Head of caudate nucleus (tissue), 42 donors: ENCODE measurements around the gene BAD.
A peak's percentile ranks its signal among the peaks of the same experiment; 100 is the strongest.

Experiments
- DNase-seq, 42 donors: peaks; one replicate each; pipeline versions ENCODE4 v3.0.0 to v3.0.0-alpha.2; 2020 to 2021; ENCODE audit warnings: mixed read lengths in 7 of 42
- intact Hi-C: fragments of 100-400 bp; cut with DNase I; formaldehyde crosslinking; loops from one replicate; pipeline ENCODE4 v1.15.0; 2022

Gene BAD

GRCh38 chr11:64299847-64300648, 15.6 kb upstream of the BAD start, which contains the start of gene CATSPERZ:
CATSPERZ (plus strand) TSS chr11:64300358; CDS start chr11:64300411, 53 bp downstream.
- DNase-seq: peak in 7 of 42 donors; percentile 22 to 57 (median 41)
- intact Hi-C loops: no loop called here

- intact Hi-C loops: no loop called here
- peak; percentile 49 to 92 (median 81) for DNase-seq
These were observed 14.7 kb upstream of the BAD start for GRCh38 chr11:64298966-64299846.

GRCh38 chr11:64297699-64298358, 13.4 kb upstream of the BAD start:
- intact Hi-C loops: no loop called here
- DNase-seq: no peak

- DNase-seq: no peak
- intact Hi-C loops: no loop called here
These were observed 12.6 kb upstream of the BAD start for GRCh38 chr11:64296830-64297698.

- intact Hi-C loops: no loop called here
- DNase-seq: no peak
These were observed 11.8 kb upstream of the BAD start for GRCh38 chr11:64296236-64296635.

GRCh38 chr11:64295760-64296159, 11.3 kb upstream of the BAD start:
- intact Hi-C loops: no loop called here
- DNase-seq: no peak

- intact Hi-C loops: no loop called here
- DNase-seq: no peak
These were observed 10.3 kb upstream of the BAD start for GRCh38 chr11:64294774-64295173.

- intact Hi-C loops: no loop called here
- DNase-seq: peak in 3 of 42 donors; percentile 22 to 39 (median 33)
These were observed 8.2 kb upstream of the BAD start for GRCh38 chr11:64292460-64293254.

GRCh38 chr11:64291752-64292459, 7.4 kb upstream of the BAD start:
- peak in 6 of 42 donors; percentile 17 to 56 (median 43) for DNase-seq
- intact Hi-C loops: no loop called here

- no peak for DNase-seq
- intact Hi-C loops: no loop called here
These were observed 6.8 kb upstream of the BAD start, which contains the start of gene KCNK4 for GRCh38 chr11:64291262-64291751. KCNK4 (plus strand) TSS chr11:64291302; CDS start chr11:64293019, 1,717 bp downstream.

GRCh38 chr11:64290352-64291261, 6.1 kb upstream of the BAD start:
- DNase-seq: peak in 1 of 42 donors; percentile 39

GRCh38 chr11:64289002-64289564, 4.6 kb upstream of the BAD start:
- DNase-seq: no peak
- intact Hi-C loops: no loop called here

More at GRCh38 chr11:64290352-64291261, 6.1 kb upstream of the BAD start:
- intact Hi-C loops: no loop called here

GRCh38 chr11:64288353-64288750, 3.9 kb upstream of the BAD start:
- intact Hi-C loops: no loop called here
- DNase-seq: no peak

- intact Hi-C loops: no loop called here
- no peak for DNase-seq
These were observed 3.3 kb upstream of the BAD start for GRCh38 chr11:64287676-64288352.

- intact Hi-C loops: no loop called here
- DNase-seq: no peak
These were observed 2.3 kb upstream of the BAD start for GRCh38 chr11:64286801-64287159.
